IMR-90 (cell line): ENCODE measurements around the gene ACLY. TPM values are rescaled to one million over a fixed set of nuclear protein-coding genes. Genes with fewer than 3 reads are reported as not detected.

Experiments used
- ATAC-seq: fragments of 200-7000 bp; cut with Tn5 transposase; 2 replicates; pipeline ENCODE4 v1.9.1; 2020; ENCODE audit warnings: low read depth, mild to moderate bottlenecking, moderate library complexity
- BruUV-seq: library from RNA; stranded (reverse); fragments of 400-500 nt; replicated peaks from 2 replicates; lab custom pipeline; 2021; lab: Mats Ljungman, UMichigan
- CTCF ChIA-PET: fragments of 300-600 bp; formaldehyde crosslinking; extraction: SDS; loops from one replicate; lab custom pipeline; 2021; ENCODE audit warnings: antibody characterized with exemption; lab: Yijun Ruan, JAX
- POLR2A ChIA-PET: fragments of 300-600 bp; sonication (Branson Sonifier 250); formaldehyde crosslinking; loops from one replicate; lab custom pipeline; 2022; ENCODE audit warnings: antibody characterized with exemption; ENCODE audit not compliant: unreplicated experiment; lab: Charles Lee
- DNase-seq: peaks from one replicate; pipeline ENCODE4 v3.0.0; 2013
- H2AFZ ChIP-seq: replicated peaks from 2 replicates; pipeline ENCODE3; 2013; ENCODE audit warnings: low read length, mild to moderate bottlenecking; ENCODE audit not compliant: poor library complexity
- H2AK5ac ChIP-seq: 2 replicates; pipeline ENCODE4 v1.6.1; 2013; ENCODE audit warnings: low read depth, low read length, inconsistent platforms
- H2AK9ac ChIP-seq: replicated peaks from 2 replicates; pipeline ENCODE3; 2013; ENCODE audit warnings: mild to moderate bottlenecking, low read depth, low read length, moderate library complexity; ENCODE audit not compliant: poor library complexity
- H2BK120ac ChIP-seq: 2 replicates; pipeline ENCODE4 v1.6.1; 2013; ENCODE audit warnings: low read depth, low read length, inconsistent platforms
- H2BK15ac ChIP-seq: 3 replicates; pipeline ENCODE4 v1.6.1; 2013; ENCODE audit warnings: low read depth, low read length, inconsistent platforms
- H2BK20ac ChIP-seq: 2 replicates; pipeline ENCODE4 v1.6.1; 2013; ENCODE audit warnings: low read depth, mild to moderate bottlenecking, inconsistent platforms, low read length, moderate library complexity
- H2BK5ac ChIP-seq: 2 replicates; pipeline ENCODE4 v1.6.1; 2013; ENCODE audit warnings: mild to moderate bottlenecking, low read depth, low read length, inconsistent platforms; ENCODE audit not compliant: poor library complexity, severe bottlenecking
- H3K14ac ChIP-seq: replicated peaks from 2 replicates; pipeline ENCODE4 v1.6.1; 2013; ENCODE audit warnings: low read depth, low read length, inconsistent platforms
- H3K18ac ChIP-seq: 2 replicates; pipeline ENCODE4 v1.6.1; 2013; ENCODE audit warnings: low read depth, low read length, control low read depth
- H3K23ac ChIP-seq: 2 replicates; pipeline ENCODE4 v1.6.1; 2013; ENCODE audit warnings: low read depth, low read length, inconsistent platforms
- H3K27ac ChIP-seq: 2 replicates; pipeline ENCODE4 v1.5.1; 2013; ENCODE audit warnings: mild to moderate bottlenecking, control low read depth, low read length; ENCODE audit not compliant: insufficient read depth
- H3K27me3 ChIP-seq: 2 replicates; pipeline ENCODE4 v1.6.1; 2013; ENCODE audit warnings: low read length; ENCODE audit not compliant: control insufficient read depth, insufficient read depth
- H3K36me3 ChIP-seq: 2 replicates; pipeline ENCODE4 v1.6.1; 2013; ENCODE audit warnings: low read length, mixed read lengths; ENCODE audit not compliant: control insufficient read depth, insufficient read depth
- H3K4ac ChIP-seq: 2 replicates; pipeline ENCODE4 v1.6.1; 2013; ENCODE audit warnings: low read depth, low read length, inconsistent platforms
- H3K4me1 ChIP-seq: 2 replicates; pipeline ENCODE4 v1.6.1; 2013; ENCODE audit warnings: low read length, mixed read lengths; ENCODE audit not compliant: control insufficient read depth, insufficient read depth
- H3K4me2 ChIP-seq: 2 replicates; pipeline ENCODE4 v1.6.1; 2013; ENCODE audit warnings: low read depth, mild to moderate bottlenecking, control low read depth, low read length, moderate library complexity
- H3K4me3 ChIP-seq: 2 replicates; pipeline ENCODE4 v1.5.1; 2013; ENCODE audit warnings: low read depth, mild to moderate bottlenecking, control low read depth, low read length, moderate library complexity; ENCODE audit not compliant: insufficient read depth
- H3K56ac ChIP-seq: 2 replicates; pipeline ENCODE4 v1.6.1; 2013; ENCODE audit warnings: low read length, inconsistent platforms; ENCODE audit not compliant: insufficient read depth; ENCODE audit errors: extremely low read depth
- H3K79me1 ChIP-seq, 2 experiments: 2 replicates each; pipeline ENCODE4 v1.6.1; 2013; ENCODE audit warnings: low read length in 2 of 2, inconsistent platforms in 1 of 2, low read depth in 1 of 2
- H3K9ac ChIP-seq: 2 replicates; pipeline ENCODE4 v1.6.1; 2013; ENCODE audit warnings: low read depth, low read length, control low read depth
- H3K9me1 ChIP-seq: 2 replicates; pipeline ENCODE4 v1.6.1; 2013; ENCODE audit warnings: low read length, inconsistent platforms; ENCODE audit not compliant: insufficient read depth
- H3K9me3 ChIP-seq: 2 replicates; pipeline ENCODE4 v1.6.1; 2013; ENCODE audit warnings: low read length; ENCODE audit not compliant: control insufficient read depth, insufficient read depth
- H4K20me1 ChIP-seq: 2 replicates; pipeline ENCODE4 v1.6.1; 2013; ENCODE audit warnings: low read length, inconsistent platforms; ENCODE audit not compliant: insufficient read depth
- H4K5ac ChIP-seq: 2 replicates; pipeline ENCODE4 v1.6.1; 2013; ENCODE audit warnings: mild to moderate bottlenecking, low read depth, low read length, control low read depth
- H4K8ac ChIP-seq, 2 experiments: 2 replicates each; pipeline ENCODE4 v1.6.1; 2013; ENCODE audit warnings: low read depth in 2 of 2, low read length in 2 of 2, control low read depth in 1 of 2, inconsistent platforms in 1 of 2
- H4K91ac ChIP-seq: 2 replicates; pipeline ENCODE4 v1.6.1; 2013; ENCODE audit warnings: low read depth, low read length, inconsistent platforms; ENCODE audit not compliant: insufficient read depth
- BHLHE40 ChIP-seq: fragments of 150-350 bp; IDR thresholded peaks from 2 replicates; pipeline ENCODE4 v1.6.1; 2016; ENCODE audit warnings: mild to moderate bottlenecking, low read depth, low read length
- CEBPB ChIP-seq: IDR thresholded peaks from 2 replicates; pipeline ENCODE4 v1.6.1; 2012; ENCODE audit warnings: low read depth, low read length, improper control_type of control experiment
- CHD1 ChIP-seq: IDR thresholded peaks from 2 replicates; pipeline ENCODE4 v1.6.1; 2012; ENCODE audit warnings: low read depth, low read length, improper control_type of control experiment
- ELK1 ChIP-seq: fragments of 150-350 bp; IDR thresholded peaks from 2 replicates; pipeline ENCODE4 v1.6.1; 2016; ENCODE audit warnings: low read depth, mild to moderate bottlenecking, low read length, moderate library complexity, borderline replicate concordance
- FOS ChIP-seq: fragments of 150-350 bp; IDR thresholded peaks from 2 replicates; pipeline ENCODE4 v1.6.1; 2016; ENCODE audit warnings: low read depth, low read length
- MAFK ChIP-seq: IDR thresholded peaks from 2 replicates; pipeline ENCODE4 v1.6.1; 2012; ENCODE audit warnings: low read depth, low read length, improper control_type of control experiment
- MAZ ChIP-seq: IDR thresholded peaks from 2 replicates; pipeline ENCODE4 v1.6.1; 2012; ENCODE audit warnings: low read depth, mild to moderate bottlenecking, low read length, improper control_type of control experiment, moderate library complexity, borderline replicate concordance
- NFE2L2 ChIP-seq: fragments of 150-350 bp; IDR thresholded peaks from 2 replicates; pipeline ENCODE4 v1.6.1; 2016; ENCODE audit warnings: low read depth, mild to moderate bottlenecking, low read length
- POLR2A ChIP-seq: IDR thresholded peaks from 2 replicates; pipeline ENCODE4 v1.6.1; 2012; ENCODE audit warnings: mild to moderate bottlenecking, low read depth, low read length
- RFX5 ChIP-seq: IDR thresholded peaks from 2 replicates; pipeline ENCODE4 v1.8.0; 2012; ENCODE audit warnings: low read depth, mild to moderate bottlenecking, low read length, moderate library complexity
- SMC3 ChIP-seq: fragments of 150-350 bp; IDR thresholded peaks from 2 replicates; pipeline ENCODE4 v1.6.1; 2016; ENCODE audit warnings: low read depth, mild to moderate bottlenecking, antibody characterized with exemption, low read length, moderate library complexity
- WGBS, 2 experiments: methylation state at CpG; one replicate each; pipeline versions ENCODE4 v1.1.5 to v1.1.7; 2013; ENCODE audit warnings: missing lambda C conversion rate in 2 of 2; ENCODE audit not compliant: insufficient read length in 1 of 2; ENCODE audit errors: extremely low coverage in 2 of 2; 5-methylcytosine and 5-hydroxymethylcytosine counted together
- dilution Hi-C: fragments of 300-500 bp; cut with HindIII; formaldehyde crosslinking; loops from one replicate; pipeline ENCODE4 v1.14.3; 2018; ENCODE audit warnings: low sequenced_read_pairs; ENCODE audit not compliant: unreplicated experiment
- in situ Hi-C: fragments of 300-500 bp; cut with MboI; formaldehyde crosslinking; loops from 3 replicates; pipeline ENCODE4 v1.14.3; 2019; ENCODE audit warnings: low sequenced_read_pairs, inconsistent platforms, mixed read lengths
- intact Hi-C: fragments of 100-400 bp; cut with micrococcal nuclease; formaldehyde crosslinking; loops from 2 replicates; pipeline ENCODE4 v1.10.0; 2022
- polyA plus RNA-seq, 3 experiments: library from polyadenylated mRNA; depleted of rRNA; stranded (reverse); fragments of >200 nt; gene quantifications; 2 replicates each; pipeline ENCODE4 v1.2.3, GENCODE V29; 2012; ENCODE audit warnings: low replicate concordance in 1 of 3
- total RNA-seq: library from RNA; depleted of rRNA; stranded (reverse); fragments of >200 nt; gene quantifications from 2 replicates; pipeline ENCODE4 v1.2.3, GENCODE V29; 2012
- TF ChIP-seq, protein P1 (sequence below): fragments of 150-350 bp; IDR thresholded peaks from 2 replicates; pipeline ENCODE4 v1.6.1; 2017; ENCODE audit warnings: mild to moderate bottlenecking, antibody characterized with exemption, low read length, low read depth

The ACLY gene
- total and polyA plus RNA-seq, 2 of the 4 experiments (the other 2 are of a cell fraction): 167 to 230 TPM

- DNase-seq (no peak), ATAC-seq (no peak)
- Histone ChIP-seq H3K27ac (no peak overlapping the region), H3K56ac (no peak overlapping the region), H3K9ac (no peak overlapping the region), H2BK5ac (no peak overlapping the region), H4K8ac (no peak overlapping the region), H3K14ac (no peak overlapping the region), H3K9me3 (no peaks in the 10 kb centered on the region), H3K4me1 (no peaks in the 10 kb centered on the region), H3K4ac (no peak overlapping the region), H2BK120ac (no peak overlapping the region), H3K27me3 (no peaks in the 10 kb centered on the region), H3K4me3 (no peak overlapping the region), H4K91ac (no peak overlapping the region), H2BK20ac (no peak overlapping the region), H3K9me1 (0 out of 2 replicates have a peak, but pooled peaks cover 3% of the 10 kb centered on the region), H2BK15ac (no peak overlapping the region), H2AK5ac (no peak overlapping the region), H2AFZ (no peak overlapping the region), H3K23ac (no peak overlapping the region), H3K79me1 (peaks cover 7 to 29% of the 10 kb centered on the region in 2 experiments), H4K20me1 (0 out of 2 replicates have a peak, but pooled peaks cover 4% of the 10 kb centered on the region), H3K36me3 (peaks cover 55% of the 10 kb centered on the region), H4K5ac (no peak overlapping the region), H2AK9ac (no peak overlapping the region), H3K4me2 (no peak overlapping the region), H3K18ac (no peak overlapping the region)
- BruUV-seq: no TSS peak
- ChIA-PET POLR2A (no interaction called here), CTCF (no interaction called here)
- WGBS, 2 experiments: 88% methylated on average over 4 of the region's 10 CpGs; no CpG with 5 or more reads in 1 of the 2 experiments
- intact Hi-C loops: no loop called here
- TF ChIP-seq ELK1 (no peak), FOS (no peak), NFE2L2 (no peak), RFX5 (no peak), CHD1 (no peak), BHLHE40 (no peak), SMC3 (no peak), MAFK (no peak), POLR2A (no peak), CEBPB (no peak), MAZ (no peak)
- TF ChIP-seq, protein P1, sequence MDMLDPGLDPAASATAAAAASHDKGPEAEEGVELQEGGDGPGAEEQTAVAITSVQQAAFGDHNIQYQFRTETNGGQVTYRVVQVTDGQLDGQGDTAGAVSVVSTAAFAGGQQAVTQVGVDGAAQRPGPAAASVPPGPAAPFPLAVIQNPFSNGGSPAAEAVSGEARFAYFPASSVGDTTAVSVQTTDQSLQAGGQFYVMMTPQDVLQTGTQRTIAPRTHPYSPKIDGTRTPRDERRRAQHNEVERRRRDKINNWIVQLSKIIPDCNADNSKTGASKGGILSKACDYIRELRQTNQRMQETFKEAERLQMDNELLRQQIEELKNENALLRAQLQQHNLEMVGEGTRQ: no peak
- dilution Hi-C loops: no loop called here
- in situ Hi-C loops: no loop called here
Measured at GRCh38 chr17:41871789-41872188, 47.0 kb downstream of the ACLY start.
